ENCODE data around the gene ROBO1. TPM values are rescaled to one million over a fixed set of nuclear protein-coding genes. Genes with fewer than 3 reads are reported as not detected.

The ROBO1 gene
- total RNA-seq, 1 donor from 2014 or later, result 169 TPM

GRCh38 chr3:79555655-79556054 lies 212.1 kb downstream of the ROBO1 start:
- no peaks in the 10 kb centered on the region for H3F3A ChIP-seq (ENCODE audit: low read depth)
- H3K9me3 ChIP-seq (ENCODE audit: low read depth), result no peaks in the 10 kb centered on the region
- Mint-ChIP-seq H3K27me3 (ENCODE audit: insufficient read depth, low read depth) (no peaks in the 10 kb centered on the region), H3K9me3 (no peaks in the 10 kb centered on the region), H3K4me3 (no peak overlapping the region), H3K4me1 (no peaks in the 10 kb centered on the region), H3K36me3 (no peaks in the 10 kb centered on the region), H3K27ac (no peak overlapping the region)
- no peak overlapping the region for H3K9ac ChIP-seq
- H3K79me2 ChIP-seq (ENCODE audit: low read depth), result no peaks in the 10 kb centered on the region
- no peak for DNase-seq (ENCODE audit: low spot score)
- H3K27ac ChIP-seq, result no peak overlapping the region
- H3K4me2 ChIP-seq, result no peak overlapping the region
- no peak overlapping the region for H3K4me3 ChIP-seq
- TF ChIP-seq EZH2 (IDR thresholded peaks at IDR 0.05) (no peak), CTCF (IDR thresholded peaks at IDR 0.05) (no peak), EZH2phosphoT487 (IDR thresholded peaks at IDR 0.05) (no peak)
- H3K36me3 ChIP-seq, result no peaks in the 10 kb centered on the region
- H2AFZ ChIP-seq (replicated peaks), result no peak overlapping the region
- H4K20me1 ChIP-seq (ENCODE audit: low read depth), result no peaks in the 10 kb centered on the region
- H3K27me3 ChIP-seq, result no peaks in the 10 kb centered on the region
- H3K4me1 ChIP-seq, result no peaks in the 10 kb centered on the region

- Histone ChIP-seq H3K27me3 (no peaks in the 10 kb centered on the region), H3F3A (ENCODE audit: low read depth) (no peaks in the 10 kb centered on the region), H3K27ac (no peak overlapping the region), H3K79me2 (ENCODE audit: low read depth) (no peaks in the 10 kb centered on the region), H2AFZ (replicated peaks) (no peak overlapping the region), H3K36me3 (no peaks in the 10 kb centered on the region), H3K4me2 (no peak overlapping the region), H3K4me3 (no peak overlapping the region), H3K9ac (no peak overlapping the region), H3K9me3 (ENCODE audit: low read depth) (no peaks in the 10 kb centered on the region), H3K4me1 (no peaks in the 10 kb centered on the region), H4K20me1 (ENCODE audit: low read depth) (no peaks in the 10 kb centered on the region)
- Mint-ChIP-seq H3K4me3 (no peak overlapping the region), H3K27me3 (ENCODE audit: insufficient read depth, low read depth) (no peaks in the 10 kb centered on the region), H3K27ac (no peak overlapping the region), H3K9me3 (no peaks in the 10 kb centered on the region), H3K4me1 (no peaks in the 10 kb centered on the region), H3K36me3 (no peaks in the 10 kb centered on the region)
- TF ChIP-seq EZH2phosphoT487 (IDR thresholded peaks at IDR 0.05) (no peak), EZH2 (IDR thresholded peaks at IDR 0.05) (no peak), CTCF (IDR thresholded peaks at IDR 0.05) (no peak)
- no peak for DNase-seq (ENCODE audit: low spot score)
Measured at GRCh38 chr3:79551997-79552396, 215.8 kb downstream of the ROBO1 start.

- Histone ChIP-seq H3K9ac (no peak overlapping the region), H2AFZ (replicated peaks) (no peak overlapping the region), H3K79me2 (ENCODE audit: low read depth) (no peaks in the 10 kb centered on the region), H3F3A (ENCODE audit: low read depth) (no peaks in the 10 kb centered on the region), H3K36me3 (no peaks in the 10 kb centered on the region), H3K27me3 (no peaks in the 10 kb centered on the region), H3K4me2 (no peak overlapping the region), H3K4me1 (no peaks in the 10 kb centered on the region), H3K4me3 (no peak overlapping the region), H3K9me3 (ENCODE audit: low read depth) (no peaks in the 10 kb centered on the region), H4K20me1 (ENCODE audit: low read depth) (no peaks in the 10 kb centered on the region), H3K27ac (no peak overlapping the region)
- no peaks in the 10 kb centered on the region for H3K4me1 Mint-ChIP-seq
- TF ChIP-seq CTCF (IDR thresholded peaks at IDR 0.05) (no peak), EZH2 (IDR thresholded peaks at IDR 0.05) (no peak), EZH2phosphoT487 (IDR thresholded peaks at IDR 0.05) (no peak)
- H3K36me3 Mint-ChIP-seq, result no peaks in the 10 kb centered on the region
- H3K27me3 Mint-ChIP-seq (ENCODE audit: insufficient read depth, low read depth), result no peaks in the 10 kb centered on the region
- no peak for DNase-seq (ENCODE audit: low spot score)
- H3K9me3 Mint-ChIP-seq, result no peaks in the 10 kb centered on the region
- no peak overlapping the region for H3K27ac Mint-ChIP-seq
- no peak overlapping the region for H3K4me3 Mint-ChIP-seq
Measured at GRCh38 chr3:79551321-79551892, 216.4 kb downstream of the ROBO1 start.
